OCI-M2 (cell line): ENCODE measurements around the gene ZNF33B.
"Not testable (repeated sequence)": the region's sequence is repeated elsewhere in the genome, so short reads cannot be mapped to it uniquely, and the experiment has no call there.

Experiments used
- DNase-seq: peaks from one replicate; lab custom pipeline; 2025; ENCODE audit not compliant: unreplicated experiment; lab: John Stamatoyannopoulos, UW

Gene ZNF33B

DNA sequence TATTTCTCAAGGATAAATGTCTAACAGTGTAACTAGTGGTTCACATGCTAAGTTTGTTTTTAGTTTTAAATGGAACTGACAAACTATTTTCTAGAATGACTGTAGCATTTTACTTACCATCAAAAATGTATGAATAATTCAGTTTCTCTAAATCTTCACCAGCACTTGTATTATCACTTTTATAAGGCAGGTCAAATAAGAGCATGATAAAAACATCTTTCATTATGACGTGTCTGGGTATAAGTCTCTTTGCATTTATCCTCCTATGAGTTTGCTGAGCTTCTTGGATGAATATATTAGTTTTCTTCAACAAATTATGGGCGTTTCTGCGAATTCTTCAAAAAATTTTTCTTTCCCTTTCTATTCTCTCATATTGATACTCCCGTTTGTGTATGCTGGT lies 19.9 kb downstream of the ZNF33B start:
- no peak for DNase-seq

DNA sequence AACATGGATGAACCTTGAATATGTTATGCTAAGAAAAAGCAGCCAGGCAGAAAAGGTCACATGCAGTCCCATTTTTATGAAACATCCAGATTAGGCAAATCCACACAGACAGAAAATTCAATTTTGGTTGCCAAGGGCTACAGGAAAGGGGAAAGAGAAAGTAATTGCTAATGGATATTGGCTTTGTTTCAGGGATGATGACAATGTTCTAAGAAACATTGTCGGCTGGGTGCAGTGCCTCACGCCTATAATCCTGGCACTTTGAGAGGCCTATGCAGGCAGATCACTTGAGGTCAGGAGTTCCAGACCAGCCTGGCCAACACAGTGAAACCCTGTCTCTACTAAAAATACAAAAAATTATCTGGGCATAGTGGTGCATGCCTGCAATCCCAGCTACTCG lies 23.0 kb downstream of the ZNF33B start:
- no peak for DNase-seq

DNA sequence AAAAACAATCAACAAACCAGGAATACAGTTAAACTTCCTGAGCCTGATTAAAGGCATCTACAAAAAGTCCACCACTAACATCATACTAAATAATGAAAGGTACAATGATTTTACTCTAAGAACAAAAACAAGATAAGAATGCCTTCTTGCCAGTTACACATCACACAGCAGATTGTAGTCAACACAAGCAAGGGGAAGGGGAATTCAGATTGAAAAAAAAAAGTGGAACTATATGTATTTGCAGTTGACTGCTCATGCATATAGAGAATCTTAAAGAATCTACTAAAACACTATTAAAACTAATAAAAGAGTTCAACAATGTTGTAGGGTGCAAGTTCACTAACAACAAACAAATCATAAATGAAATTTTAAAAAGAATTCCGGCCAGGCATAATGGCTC lies 28.5 kb downstream of the ZNF33B start:
- DNase-seq, result no peak

GRCh38 chr10:42598249-42598873 lies 40.0 kb downstream of the ZNF33B start:
- DNase-seq, result no peak

DNA sequence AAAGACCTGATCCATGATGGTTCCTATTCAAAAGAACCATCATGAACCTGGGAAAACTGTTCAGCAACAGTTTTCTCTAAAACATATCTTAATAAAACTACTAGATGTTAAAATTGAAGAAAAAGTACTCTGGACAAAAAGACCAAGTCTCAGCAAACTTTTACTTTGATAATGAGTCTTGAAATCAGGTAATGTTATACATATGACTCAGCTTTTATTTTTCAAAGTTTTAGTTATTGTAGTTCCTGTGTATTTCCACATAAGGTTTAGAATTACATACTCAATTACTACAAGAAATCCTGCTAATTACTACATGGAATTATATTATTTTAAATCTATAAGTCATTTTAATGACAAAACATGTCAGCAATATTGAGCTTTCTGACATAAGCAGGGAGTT lies 42.2 kb downstream of the ZNF33B start:
- DNase-seq, result no peak

DNA sequence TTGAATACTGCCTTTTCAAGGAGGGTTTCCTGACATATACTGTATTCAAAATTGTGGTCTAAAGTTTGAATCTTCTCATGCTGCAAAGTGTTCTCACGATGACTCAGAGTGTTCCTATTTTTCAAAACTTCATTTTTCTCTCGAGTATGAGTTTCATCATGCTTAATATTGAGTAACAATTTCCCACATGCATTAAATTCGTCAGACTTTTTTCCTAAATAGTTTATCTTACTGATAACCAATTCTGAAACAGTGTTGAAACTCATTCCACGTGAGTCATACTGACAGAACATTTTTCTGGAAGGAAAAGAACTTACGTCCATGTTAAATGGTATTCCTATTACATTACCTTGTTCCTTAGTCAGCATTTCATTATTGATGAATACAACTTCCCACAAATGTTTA lies 44.1 kb downstream of the ZNF33B start:
- no peak for DNase-seq

DNA sequence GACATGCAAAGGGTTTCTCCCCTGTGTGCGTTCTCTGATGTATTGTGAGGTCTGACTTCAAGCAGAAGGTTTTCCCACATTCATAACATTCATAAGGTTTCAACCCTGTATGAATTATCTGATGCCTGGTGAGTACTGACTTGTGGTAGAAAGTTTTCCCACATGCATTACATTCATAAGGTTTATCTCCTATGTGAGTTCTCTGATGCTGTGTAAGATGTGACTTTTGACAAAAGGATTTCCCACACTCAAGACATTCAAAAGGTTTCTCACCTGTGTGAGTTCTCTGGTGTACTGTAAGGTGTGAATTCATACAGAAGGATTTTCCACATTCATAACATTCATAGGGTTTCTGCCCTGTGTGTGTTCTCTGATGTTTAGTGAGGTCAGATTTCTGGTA lies 45.1 kb downstream of the ZNF33B start:
- DNase-seq, result no peak

DNA sequence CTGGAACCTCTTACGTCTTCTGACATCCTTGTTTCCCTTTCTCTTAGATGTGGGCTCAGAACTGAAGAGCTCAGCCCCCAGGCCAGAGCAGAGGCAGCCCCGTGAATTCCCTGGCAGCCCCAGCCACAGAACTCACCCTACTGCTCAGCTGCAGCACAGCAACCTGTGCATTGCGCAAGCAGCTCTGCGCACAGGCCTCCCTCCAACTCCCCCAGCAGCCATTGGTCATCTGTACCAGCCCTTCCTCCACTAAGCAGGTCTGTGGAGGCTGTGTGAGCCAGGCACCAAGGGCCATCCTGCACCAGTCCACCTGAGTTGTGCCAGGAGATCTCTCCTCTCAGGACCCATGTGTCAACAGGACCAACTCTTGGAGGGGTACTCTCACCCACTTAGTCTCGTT lies 54.5 kb downstream of the ZNF33B start:
- DNase-seq, result no peak

DNA sequence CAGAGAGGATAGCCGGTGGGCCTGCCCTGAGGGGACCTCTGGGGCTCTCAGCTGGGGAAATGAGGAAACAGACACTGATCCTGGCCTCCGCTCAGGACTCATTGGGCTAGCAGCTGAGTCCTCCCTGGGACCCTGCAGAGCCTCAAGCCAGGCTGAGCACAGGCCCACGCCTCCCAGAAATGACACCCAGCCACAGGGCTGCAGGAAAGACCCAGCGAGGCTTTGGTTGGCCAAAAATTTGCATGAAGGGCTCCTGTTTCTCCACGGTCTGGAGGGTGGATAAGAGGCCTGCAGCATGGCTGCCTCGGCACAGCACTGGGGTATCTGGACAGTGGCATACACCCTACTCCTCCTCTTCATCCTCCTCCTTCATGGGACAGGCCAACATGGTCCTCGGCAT lies 60.4 kb downstream of the ZNF33B start:
- DNase-seq, result no peak

GRCh38 chr10:42576338-42576737 lies 62.0 kb downstream of the ZNF33B start:
- DNase-seq, result no peak

DNA sequence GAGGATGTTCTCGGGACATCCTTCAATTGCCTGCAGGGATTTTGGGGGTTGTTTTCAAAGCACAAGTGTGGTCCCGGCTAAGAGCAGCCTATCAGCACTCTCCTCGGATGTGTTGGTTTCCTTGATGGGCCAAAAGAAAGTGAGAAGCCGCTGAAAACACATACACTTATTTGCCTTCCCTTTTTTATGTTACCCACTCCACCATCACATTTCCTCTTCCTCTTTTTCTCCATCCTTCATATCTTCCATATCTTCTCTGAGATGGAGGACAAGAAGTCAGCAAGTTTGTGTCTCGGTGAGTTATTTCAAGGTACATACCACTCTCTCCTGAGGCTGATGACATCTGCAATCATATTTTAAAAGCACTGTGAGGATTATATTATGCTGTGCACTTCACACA lies 64.0 kb downstream of the ZNF33B start:
- no peak for DNase-seq

- no peak for DNase-seq
These were observed 81.4 kb downstream of the ZNF33B start for GRCh38 chr10:42556931-42557330.

- DNase-seq, result not testable (repeated sequence)
These were observed 84.8 kb downstream of the ZNF33B start for GRCh38 chr10:42553576-42553975.

DNA sequence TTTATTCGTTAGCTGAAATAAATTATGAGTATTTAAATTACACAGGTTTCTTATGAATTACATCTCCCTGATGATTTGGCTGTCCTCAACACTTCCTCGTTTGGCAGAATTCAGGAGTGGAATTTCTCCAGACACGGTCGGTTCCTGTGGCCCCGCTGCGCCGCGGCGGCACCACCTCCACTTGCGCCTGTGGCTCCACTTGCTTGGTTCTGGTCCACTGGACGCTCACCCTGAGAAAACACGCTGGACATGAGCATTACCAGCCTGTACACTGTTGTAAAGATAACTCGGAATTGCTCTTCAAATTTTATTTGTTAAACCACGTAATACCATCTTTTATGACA lies 85.3 kb downstream of the ZNF33B start:
- DNase-seq, result no peak

- peak; percentile 47 for DNase-seq
These were observed 85.9 kb downstream of the ZNF33B start for GRCh38 chr10:42552188-42553063.

DNA sequence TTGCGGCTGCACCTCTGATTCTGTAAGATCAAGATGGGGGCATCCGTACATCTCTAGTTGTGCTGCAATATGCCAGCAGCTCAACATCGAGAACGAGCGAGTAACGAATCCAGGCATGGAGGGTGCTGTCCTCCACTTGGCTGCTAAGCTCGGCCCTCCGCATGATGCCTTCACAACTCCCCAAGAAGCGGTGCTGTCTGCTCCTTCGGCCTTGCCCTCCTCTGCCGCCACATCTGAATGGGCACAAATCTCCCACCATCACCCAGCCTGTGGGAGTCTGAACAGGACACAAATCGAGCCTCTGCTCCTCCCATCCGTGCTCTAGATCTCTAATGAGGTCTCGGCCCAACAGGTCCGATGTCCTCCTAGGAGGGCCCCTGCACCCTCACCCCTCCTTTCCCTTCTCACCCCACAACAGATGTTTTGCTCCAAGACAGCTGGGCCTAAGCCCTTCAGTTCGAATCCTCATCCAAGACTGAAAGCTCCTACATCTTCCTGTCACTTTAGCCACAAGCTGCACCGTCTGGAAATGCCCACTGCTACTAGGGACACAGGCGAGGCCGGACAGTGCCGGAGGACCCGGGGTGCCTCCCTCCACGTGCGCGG lies 86.7 kb downstream of the ZNF33B start:
- DNase-seq, result no peak

GRCh38 chr10:42549851-42550250 lies 88.5 kb downstream of the ZNF33B start:
- DNase-seq, result no peak

- DNase-seq, result no peak
These were observed 90.1 kb downstream of the ZNF33B start for GRCh38 chr10:42548254-42548653.

- DNase-seq, result no peak
These were observed 93.4 kb downstream of the ZNF33B start for GRCh38 chr10:42544945-42545344.

GRCh38 chr10:42543840-42544372 lies 94.5 kb downstream of the ZNF33B start:
- DNase-seq, result no peak
